Thyroid gland (tissue), 4 donors: ENCODE measurements around the gene DAB1.

Experiments
- POLR2A ChIP-seq, 2 donors: fragments of 450-650 bp; IDR thresholded peaks; one replicate each; pipeline ENCODE4 v1.6.1; 2017; ENCODE audit warnings: antibody characterized with exemption in 2 of 2, mild to moderate bottlenecking in 2 of 2, moderate library complexity in 1 of 2
- TF ChIP-seq, protein P1 (sequence below), 6 experiments: fragments of 200-600 bp in 3 of 6; fragments of 450-650 bp in 3 of 6; sonication (generic) in 3 of 6; IDR thresholded peaks; one replicate each; pipeline ENCODE4 v1.5.1; 2016 to 2019; ENCODE audit warnings: antibody characterized with exemption in 6 of 6, mild to moderate bottlenecking in 2 of 6, inconsistent platforms in 1 of 6, moderate library complexity in 1 of 6

GRCh38 chr1:57157818-57158603 is 265.8 kb downstream of the DAB1 start:
- TF ChIP-seq POLR2A (IDR thresholded peaks at IDR 0.05), result no peak
- TF ChIP-seq, protein P1, sequence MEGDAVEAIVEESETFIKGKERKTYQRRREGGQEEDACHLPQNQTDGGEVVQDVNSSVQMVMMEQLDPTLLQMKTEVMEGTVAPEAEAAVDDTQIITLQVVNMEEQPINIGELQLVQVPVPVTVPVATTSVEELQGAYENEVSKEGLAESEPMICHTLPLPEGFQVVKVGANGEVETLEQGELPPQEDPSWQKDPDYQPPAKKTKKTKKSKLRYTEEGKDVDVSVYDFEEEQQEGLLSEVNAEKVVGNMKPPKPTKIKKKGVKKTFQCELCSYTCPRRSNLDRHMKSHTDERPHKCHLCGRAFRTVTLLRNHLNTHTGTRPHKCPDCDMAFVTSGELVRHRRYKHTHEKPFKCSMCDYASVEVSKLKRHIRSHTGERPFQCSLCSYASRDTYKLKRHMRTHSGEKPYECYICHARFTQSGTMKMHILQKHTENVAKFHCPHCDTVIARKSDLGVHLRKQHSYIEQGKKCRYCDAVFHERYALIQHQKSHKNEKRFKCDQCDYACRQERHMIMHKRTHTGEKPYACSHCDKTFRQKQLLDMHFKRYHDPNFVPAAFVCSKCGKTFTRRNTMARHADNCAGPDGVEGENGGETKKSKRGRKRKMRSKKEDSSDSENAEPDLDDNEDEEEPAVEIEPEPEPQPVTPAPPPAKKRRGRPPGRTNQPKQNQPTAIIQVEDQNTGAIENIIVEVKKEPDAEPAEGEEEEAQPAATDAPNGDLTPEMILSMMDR (IDR thresholded peaks at IDR 0.05), result no peak
